BE2C (cell line): ENCODE measurements around the gene C6orf141.

Experiments used
- DNase-seq: peaks from one replicate; pipeline ENCODE4 v3.0.0-alpha.2; 2020
- H3K27me3 ChIP-seq: fragments of 250-450 bp; sonication (Bioruptor Pico); 2 replicates; pipeline ENCODE4 v1.5.1; 2020; ENCODE audit warnings: mild to moderate bottlenecking
- H3K36me3 ChIP-seq: fragments of 250-450 bp; sonication (Bioruptor Pico); 2 replicates; pipeline ENCODE4 v1.5.1; 2020; ENCODE audit warnings: mild to moderate bottlenecking
- H3K4me1 ChIP-seq: fragments of 250-450 bp; sonication (Bioruptor Pico); 2 replicates; pipeline ENCODE4 v1.5.1; 2020
- H3K4me3 ChIP-seq: 2 replicates; pipeline ENCODE4 v1.5.1; 2011; ENCODE audit warnings: low read depth, low read length
- H3K9me3 ChIP-seq: fragments of 250-450 bp; sonication (Bioruptor Pico); 2 replicates; pipeline ENCODE4 v1.5.1; 2020
- TF ChIP-seq, protein P1 (sequence below): IDR thresholded peaks from 2 replicates; pipeline ENCODE4 v1.5.1; 2012; ENCODE audit warnings: mild to moderate bottlenecking, low read depth, low read length

C6orf141 gene

DNA sequence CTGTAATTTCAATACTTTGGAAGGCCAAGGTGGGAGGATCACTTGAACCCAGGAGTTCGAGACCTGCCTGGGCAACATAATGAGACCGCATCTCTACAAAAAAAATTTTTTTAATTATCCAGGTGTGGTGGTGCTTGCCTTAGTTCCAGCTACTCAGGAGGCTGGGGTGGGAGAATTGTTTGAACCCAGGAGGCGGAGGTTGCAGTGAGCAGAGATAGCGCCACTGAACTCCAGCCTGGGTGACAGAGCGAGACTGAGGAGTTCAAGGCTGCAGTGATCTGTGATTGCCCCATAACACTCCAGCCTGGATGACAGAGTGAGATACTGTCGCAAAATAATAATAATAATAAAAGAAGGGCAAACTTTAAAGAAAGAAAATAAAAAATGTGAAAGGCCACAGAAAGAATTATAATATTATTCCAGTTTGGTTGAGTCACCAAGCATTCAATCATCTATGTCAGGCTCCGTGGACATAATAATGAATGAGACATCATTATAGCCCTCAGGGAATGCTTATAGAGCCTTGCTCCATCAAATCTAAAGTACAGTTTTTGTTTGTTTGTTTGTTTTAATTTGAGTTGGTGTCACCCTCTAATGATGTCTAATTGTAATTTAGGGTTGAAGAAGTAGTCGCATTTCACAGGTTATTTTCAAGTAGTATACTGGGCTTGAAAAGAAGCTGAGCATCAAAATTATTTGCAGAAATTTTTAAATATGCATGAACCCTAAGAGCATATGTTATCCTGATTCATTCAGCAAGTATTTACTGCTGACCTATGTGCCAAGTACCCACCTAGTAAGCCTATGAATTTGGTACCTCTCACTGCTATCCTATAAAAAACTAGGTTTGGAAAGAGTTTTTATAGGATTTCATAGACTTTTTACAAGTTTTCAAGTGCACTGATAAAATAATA, 35.6 kb upstream of the C6orf141 start:
- no peaks in the 10 kb centered on the region for H3K4me1 ChIP-seq
- H3K9me3 ChIP-seq: no peaks in the 10 kb centered on the region
- no peak for DNase-seq
- peaks cover 18% of the 10 kb centered on the region for H3K27me3 ChIP-seq
- no peak overlapping the region for H3K4me3 ChIP-seq
- no peaks in the 10 kb centered on the region for H3K36me3 ChIP-seq
- TF ChIP-seq, protein P1, sequence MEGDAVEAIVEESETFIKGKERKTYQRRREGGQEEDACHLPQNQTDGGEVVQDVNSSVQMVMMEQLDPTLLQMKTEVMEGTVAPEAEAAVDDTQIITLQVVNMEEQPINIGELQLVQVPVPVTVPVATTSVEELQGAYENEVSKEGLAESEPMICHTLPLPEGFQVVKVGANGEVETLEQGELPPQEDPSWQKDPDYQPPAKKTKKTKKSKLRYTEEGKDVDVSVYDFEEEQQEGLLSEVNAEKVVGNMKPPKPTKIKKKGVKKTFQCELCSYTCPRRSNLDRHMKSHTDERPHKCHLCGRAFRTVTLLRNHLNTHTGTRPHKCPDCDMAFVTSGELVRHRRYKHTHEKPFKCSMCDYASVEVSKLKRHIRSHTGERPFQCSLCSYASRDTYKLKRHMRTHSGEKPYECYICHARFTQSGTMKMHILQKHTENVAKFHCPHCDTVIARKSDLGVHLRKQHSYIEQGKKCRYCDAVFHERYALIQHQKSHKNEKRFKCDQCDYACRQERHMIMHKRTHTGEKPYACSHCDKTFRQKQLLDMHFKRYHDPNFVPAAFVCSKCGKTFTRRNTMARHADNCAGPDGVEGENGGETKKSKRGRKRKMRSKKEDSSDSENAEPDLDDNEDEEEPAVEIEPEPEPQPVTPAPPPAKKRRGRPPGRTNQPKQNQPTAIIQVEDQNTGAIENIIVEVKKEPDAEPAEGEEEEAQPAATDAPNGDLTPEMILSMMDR: no peak

DNA sequence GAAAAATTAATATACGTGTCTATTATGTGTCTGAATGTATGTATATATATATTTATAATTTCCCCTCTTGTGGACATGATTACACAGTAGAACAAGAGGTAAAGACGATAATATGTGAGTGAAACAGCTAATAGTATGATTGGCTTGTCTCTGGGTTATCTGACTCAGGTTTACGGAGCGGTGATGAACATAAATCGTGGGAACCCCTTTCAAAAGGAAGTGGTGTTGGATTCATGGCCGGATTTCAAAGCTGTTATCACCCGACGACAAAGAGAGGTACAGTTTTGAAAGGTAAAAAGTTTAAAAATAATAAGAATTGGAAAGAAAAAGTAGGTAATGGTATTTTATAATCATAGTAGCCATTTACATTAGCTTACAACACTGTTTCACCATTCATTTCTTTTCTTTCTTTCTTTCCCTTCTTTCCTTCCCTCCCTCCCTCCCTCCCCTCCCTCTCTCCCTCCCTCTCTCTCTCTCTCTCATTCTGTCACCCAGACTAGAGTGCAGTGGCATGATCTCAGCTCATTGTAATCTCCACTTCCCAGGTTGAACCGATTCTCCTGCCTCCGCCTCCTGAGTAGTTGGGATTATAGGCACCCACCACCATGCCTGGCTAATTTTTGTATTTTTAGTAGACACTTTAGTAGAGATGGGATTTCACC, 34.9 kb upstream of the C6orf141 start:
- Histone ChIP-seq H3K4me3 (no peak overlapping the region), H3K9me3 (no peaks in the 10 kb centered on the region), H3K4me1 (no peaks in the 10 kb centered on the region), H3K36me3 (no peaks in the 10 kb centered on the region), H3K27me3 (peaks cover 18% of the 10 kb centered on the region)
- no peak for DNase-seq
- TF ChIP-seq, protein P1: no peak

DNA sequence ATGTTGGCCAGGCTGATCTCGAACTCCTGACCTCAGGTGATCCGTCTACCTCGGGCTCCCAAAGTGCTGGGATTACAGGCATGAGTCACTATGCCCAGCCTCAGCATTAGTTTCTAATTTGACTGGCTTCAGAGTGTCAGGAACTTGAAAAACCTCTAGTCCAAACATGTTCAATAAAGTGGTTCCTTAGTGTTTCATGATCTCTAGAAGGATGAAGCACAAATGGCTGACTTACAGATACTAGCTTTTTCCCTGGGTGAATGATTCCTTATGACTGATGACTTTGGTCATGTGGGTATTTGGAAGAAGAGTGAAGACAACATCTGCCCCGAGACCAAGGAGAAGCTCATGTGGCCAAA, 34.3 kb upstream of the C6orf141 start:
- Histone ChIP-seq H3K27me3 (peaks cover 18% of the 10 kb centered on the region), H3K4me1 (no peaks in the 10 kb centered on the region), H3K36me3 (no peaks in the 10 kb centered on the region), H3K4me3 (no peak overlapping the region), H3K9me3 (no peaks in the 10 kb centered on the region)
- no peak for DNase-seq
- TF ChIP-seq, protein P1: no peak

DNA sequence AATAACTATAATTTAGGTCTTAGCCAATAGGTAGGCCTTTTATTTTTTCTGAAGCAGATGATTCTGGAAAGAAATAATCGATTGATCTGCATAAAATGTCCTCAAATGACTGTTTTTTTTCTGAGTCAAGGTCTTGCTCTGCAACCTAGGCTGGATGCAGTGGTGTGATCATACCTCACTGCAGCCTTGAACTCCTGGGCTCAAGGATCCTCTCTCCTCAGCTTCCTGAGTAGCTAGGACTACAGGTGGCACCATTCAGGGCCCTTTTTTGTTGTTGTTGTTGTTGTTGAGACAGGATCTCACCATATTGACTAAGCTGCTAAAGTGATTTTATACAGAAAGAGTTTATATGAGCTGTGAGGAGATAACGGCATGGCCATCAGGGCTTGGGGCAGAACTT, 32.5 kb upstream of the C6orf141 start:
- Histone ChIP-seq H3K27me3 (peaks cover 19% of the 10 kb centered on the region), H3K4me3 (no peak overlapping the region), H3K9me3 (no peaks in the 10 kb centered on the region), H3K36me3 (no peaks in the 10 kb centered on the region), H3K4me1 (no peaks in the 10 kb centered on the region)
- TF ChIP-seq, protein P1: no peak
- no peak for DNase-seq

DNA sequence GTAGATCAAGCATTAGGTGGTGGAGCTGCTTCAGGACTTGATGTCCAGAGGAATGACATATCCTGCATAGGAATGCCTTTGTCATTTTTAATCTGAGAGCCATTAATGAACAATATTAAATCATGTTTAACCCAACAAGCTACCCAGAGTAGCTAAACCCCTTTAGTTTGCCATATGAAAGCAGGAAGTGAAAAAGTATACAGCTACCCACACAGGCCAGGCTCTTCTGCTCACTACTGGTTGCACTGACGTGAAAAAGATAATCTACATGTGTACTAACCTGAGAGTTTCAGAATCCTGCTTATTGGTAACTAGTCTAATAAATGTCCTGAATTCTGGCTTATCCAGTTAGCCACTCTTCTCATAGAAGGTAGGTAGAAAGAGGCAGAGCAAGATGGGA, 30.8 kb upstream of the C6orf141 start:
- no peaks in the 10 kb centered on the region for H3K4me1 ChIP-seq
- H3K27me3 ChIP-seq: peaks cover 9% of the 10 kb centered on the region
- no peaks in the 10 kb centered on the region for H3K9me3 ChIP-seq
- DNase-seq: no peak
- no peaks in the 10 kb centered on the region for H3K36me3 ChIP-seq
- H3K4me3 ChIP-seq: no peak overlapping the region
- TF ChIP-seq, protein P1: no peak
